GM15510 (cell line): ENCODE measurements around the gene ARG2.
A peak's percentile ranks its signal among the peaks of the same experiment; 100 is the strongest.

Experiments used
- POLR2A ChIP-seq: IDR thresholded peaks from 3 replicates; pipeline ENCODE4 v1.6.1; 2011; ENCODE audit warnings: borderline replicate concordance; ENCODE audit not compliant: insufficient read length; ENCODE audit errors: extremely low read depth

ARG2 gene

GRCh38 chr14:67683842-67684241, 64.1 kb downstream of the ARG2 start:
- no peak for TF ChIP-seq POLR2A

DNA sequence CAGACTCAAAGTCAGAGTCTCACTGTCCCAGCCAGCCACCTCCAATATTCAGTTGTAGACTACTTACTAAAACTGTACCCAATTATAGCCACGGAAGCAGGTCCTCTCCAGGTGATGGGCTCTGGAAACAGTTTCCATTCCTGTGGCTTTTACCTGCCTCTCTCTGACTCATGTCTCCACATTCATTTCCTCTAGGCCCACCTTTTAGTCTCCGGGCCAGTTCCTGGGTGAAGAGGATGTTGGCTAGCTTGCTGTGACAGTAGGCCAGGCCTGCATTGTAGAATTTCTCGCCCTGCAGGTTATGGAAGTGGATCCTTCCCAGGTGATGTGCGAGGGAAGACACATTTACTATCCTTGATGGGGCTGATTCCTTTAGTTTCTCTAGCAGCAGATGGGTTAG, 70.3 kb downstream of the ARG2 start:
- TF ChIP-seq POLR2A, result no peak

DNA sequence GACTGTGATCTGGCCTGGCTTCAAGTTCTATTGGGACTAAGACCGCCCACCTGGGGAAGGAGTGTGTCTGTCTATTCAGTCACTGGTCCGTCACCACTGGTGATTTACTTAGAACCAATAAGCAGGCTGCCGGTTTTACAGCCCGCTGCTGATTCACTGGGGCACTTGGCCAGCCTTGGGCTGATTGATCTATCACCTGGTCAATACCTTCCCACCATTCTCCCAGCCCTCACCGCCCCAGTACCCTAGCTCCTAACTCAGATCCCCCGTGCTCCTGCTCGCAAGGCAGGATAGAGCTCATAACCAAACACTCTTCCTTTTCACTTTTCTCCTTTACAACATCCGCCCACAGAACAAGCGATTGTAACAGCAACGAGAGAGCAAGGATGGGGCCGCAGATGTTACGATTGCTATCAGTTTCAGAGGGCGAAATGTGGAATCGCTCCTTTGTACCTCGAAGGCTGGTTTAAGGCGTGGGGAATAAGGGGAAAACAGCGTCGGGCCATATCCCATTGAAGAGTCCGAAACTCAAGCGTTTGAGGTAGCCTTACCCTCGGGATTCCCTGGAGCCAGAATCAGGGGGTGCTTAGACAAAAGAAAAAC, 75.2 kb downstream of the ARG2 start:
- peak; percentile 63 for TF ChIP-seq POLR2A

DNA sequence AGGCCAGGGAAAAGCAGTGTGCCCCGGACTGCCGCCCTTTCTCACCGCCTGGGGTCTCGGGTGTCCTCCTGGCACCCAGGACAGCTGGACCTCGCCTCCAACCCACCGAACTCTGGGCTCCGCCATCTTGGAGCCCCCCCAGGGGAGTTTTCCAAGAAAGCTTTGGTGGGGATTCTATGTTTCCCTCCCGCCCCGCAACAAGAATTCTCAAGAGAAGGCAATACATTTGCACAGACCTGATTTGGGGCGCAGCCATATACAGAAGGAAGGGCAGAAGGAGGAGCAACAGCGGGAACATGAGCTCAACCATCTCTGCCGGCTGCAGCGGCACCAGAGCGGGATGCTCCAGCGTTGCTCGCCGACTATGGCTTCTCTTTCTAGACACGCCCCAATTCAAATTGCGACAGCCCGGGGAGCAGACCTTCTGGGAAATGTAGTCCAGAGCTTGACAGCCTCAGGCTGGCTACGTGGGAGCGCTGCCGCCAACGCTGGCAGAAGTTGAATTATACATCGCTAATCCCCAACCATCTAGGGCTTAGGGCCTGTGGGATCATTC, 75.8 kb downstream of the ARG2 start, which contains the start of gene RDH11:
RDH11 (minus strand) TSS at position 371 of the 556 bp plus-strand sequence; CDS start at position 310, 61 bp downstream.
- TF ChIP-seq POLR2A, result peak; percentile 95

DNA sequence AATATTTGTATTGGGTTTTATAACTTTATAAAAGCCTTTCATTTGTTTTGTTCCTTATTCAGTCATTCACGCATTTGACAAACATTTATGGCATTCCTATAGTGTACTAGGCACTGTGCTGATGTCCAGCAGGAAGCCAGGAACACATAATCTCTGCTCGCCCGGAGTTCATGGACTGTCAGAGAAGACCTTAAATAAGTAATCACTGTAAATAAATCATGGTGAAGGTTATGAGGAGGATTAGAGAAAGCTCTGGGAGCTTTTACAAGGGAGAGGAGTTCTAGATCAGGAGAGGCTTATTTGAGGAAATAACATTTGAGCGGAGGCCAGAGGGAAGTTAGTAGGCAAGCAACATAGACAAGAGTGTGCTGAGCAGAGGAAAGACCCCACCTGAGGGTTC, 77.3 kb downstream of the ARG2 start:
- no peak for TF ChIP-seq POLR2A

DNA sequence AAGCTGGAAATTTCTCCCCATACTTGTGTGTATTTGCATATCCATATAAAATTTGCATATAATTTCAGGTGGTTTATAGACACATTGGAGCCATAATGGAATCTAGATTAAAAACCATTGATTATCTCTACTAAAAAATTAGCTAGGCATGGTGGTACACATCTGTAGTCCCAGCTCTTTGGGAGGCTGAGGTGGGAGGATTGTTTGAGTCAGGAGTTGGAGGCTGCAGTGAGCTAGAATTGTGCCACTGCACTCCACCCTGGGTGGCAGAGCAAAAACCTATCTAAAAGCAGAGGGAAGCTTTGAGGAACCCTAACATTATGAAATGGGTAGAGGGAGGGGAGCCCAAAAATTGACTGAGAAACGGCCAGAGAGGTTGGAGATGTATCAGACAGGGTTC, 78.5 kb downstream of the ARG2 start:
- TF ChIP-seq POLR2A, result no peak
